Liver (tissue), 3 donors: ENCODE results near the gene RPH3AL.
A peak's percentile ranks its signal among the peaks of the same experiment; 100 is the strongest.
"Not testable (repeated sequence)": the region's sequence is repeated elsewhere in the genome, so short reads cannot be mapped to it uniquely, and the experiment has no call there.

Experiments
- ATF3 ChIP-seq: IDR thresholded peaks from 2 replicates; pipeline ENCODE4 v1.6.1; 2016; ENCODE audit warnings: antibody characterized with exemption
- CTCF ChIP-seq: fragments of 150-350 bp; IDR thresholded peaks from 2 replicates; pipeline ENCODE4 v1.5.1; 2017; ENCODE audit warnings: improper control_type of control experiment, low read depth, low read length; ENCODE audit not compliant: missing input control
- EGR1 ChIP-seq, 2 donors: IDR thresholded peaks; 2 replicates each; pipeline ENCODE4 v1.6.1; 2016 to 2018; ENCODE audit warnings: antibody characterized with exemption in 2 of 2, low read depth in 2 of 2
- GABPA ChIP-seq, 2 donors: IDR thresholded peaks in 1 of 2; conservative IDR thresholded peaks in 1 of 2; 2 replicates each; pipeline ENCODE4 v1.6.1; 2016; ENCODE audit warnings: antibody characterized with exemption in 2 of 2, mild to moderate bottlenecking in 1 of 2, moderate library complexity in 1 of 2
- HNF4A ChIP-seq, 2 donors: conservative IDR thresholded peaks; 2 replicates each; pipeline ENCODE4 v1.6.1; 2016; ENCODE audit warnings: antibody characterized with exemption in 2 of 2, mild to moderate bottlenecking in 2 of 2
- JUND ChIP-seq, 2 donors: IDR thresholded peaks; 2 replicates each; pipeline ENCODE4 v1.6.1; 2016; ENCODE audit warnings: antibody characterized with exemption in 2 of 2
- MAX ChIP-seq: IDR thresholded peaks from 2 replicates; pipeline ENCODE4 v1.6.1; 2016; ENCODE audit warnings: antibody characterized with exemption
- RAD21 ChIP-seq, 2 donors: IDR thresholded peaks; 2 replicates each; pipeline ENCODE4 v1.6.1; 2016; ENCODE audit warnings: antibody characterized with exemption in 2 of 2, mild to moderate bottlenecking in 2 of 2
- REST ChIP-seq: IDR thresholded peaks from 2 replicates; pipeline ENCODE4 v1.6.1; 2016; ENCODE audit warnings: antibody characterized with exemption, mild to moderate bottlenecking
- RXRA ChIP-seq, 2 donors: IDR thresholded peaks; 2 replicates each; pipeline ENCODE4 v1.6.1; 2017 to 2018; ENCODE audit warnings: antibody characterized with exemption in 2 of 2, mild to moderate bottlenecking in 1 of 2
- SP1 ChIP-seq: IDR thresholded peaks from 2 replicates; pipeline ENCODE4 v1.6.1; 2018; ENCODE audit warnings: antibody characterized with exemption, mild to moderate bottlenecking
- TAF1 ChIP-seq: conservative IDR thresholded peaks from 2 replicates; pipeline ENCODE4 v1.6.1; 2016; ENCODE audit warnings: antibody characterized with exemption, mild to moderate bottlenecking
- YY1 ChIP-seq: IDR thresholded peaks from 2 replicates; pipeline ENCODE4 v1.6.1; 2016; ENCODE audit warnings: antibody characterized with exemption, mild to moderate bottlenecking
- donor health status: healthy.
- donor health status: healthy.

GRCh38 chr17:215563-216478 lies 136.8 kb downstream of the RPH3AL start:
- TF ChIP-seq HNF4A (conservative IDR thresholded peaks at IDR 0.05); CTCF; ATF3; MAX; RAD21 (IDR thresholded peaks at IDR 0.05); TAF1; GABPA (IDR thresholded peaks at IDR 0.05 in 1 of 2, conservative IDR thresholded peaks at IDR 0.05 in 1 of 2); EGR1 (IDR thresholded peaks at IDR 0.05; ENCODE audit: low read depth in 2 of 2); JUND (IDR thresholded peaks at IDR 0.05); SP1; REST: not testable (repeated sequence)
- TF ChIP-seq RXRA (IDR thresholded peaks at IDR 0.05) (peak in 1 of 2 donors; percentile 42), YY1 (peak; percentile 86)
